Hepatocyte (in vitro differentiated cells): Measurements from ENCODE around the gene MAGI1. TPM values are rescaled to one million over a fixed set of nuclear protein-coding genes. Genes with fewer than 3 reads are reported as not detected.

Experiments
- DNase-seq: peaks from one replicate; pipeline ENCODE4 v3.0.0-alpha.2; 2016; ENCODE audit warnings: low spot score
- H2AFZ ChIP-seq: fragments of 200-600 bp; sonication (generic); 2 replicates; pipeline ENCODE4 v1.6.0; 2016; ENCODE audit warnings: antibody characterized with exemption, mild to moderate bottlenecking
- H3K27ac ChIP-seq: fragments of 200-600 bp; sonication (generic); 2 replicates; pipeline ENCODE4 v1.5.1; 2016; ENCODE audit warnings: mild to moderate bottlenecking
- H3K27me3 ChIP-seq: fragments of 200-600 bp; sonication (generic); 2 replicates; pipeline ENCODE4 v1.6.1; 2016
- H3K36me3 ChIP-seq: fragments of 200-600 bp; sonication (generic); replicated peaks from 2 replicates; pipeline ENCODE4 v1.5.1; 2016; ENCODE audit warnings: low read depth; ENCODE audit not compliant: insufficient read depth
- H3K4me1 ChIP-seq: fragments of 200-600 bp; sonication (generic); 2 replicates; pipeline ENCODE4 v1.5.1; 2016; ENCODE audit warnings: mild to moderate bottlenecking, moderate library complexity; ENCODE audit not compliant: insufficient read depth
- H3K4me2 ChIP-seq: fragments of 200-600 bp; sonication (generic); 2 replicates; pipeline ENCODE4 v1.6.0; 2016
- H3K4me3 ChIP-seq: fragments of 200-600 bp; sonication (generic); 2 replicates; pipeline ENCODE4 v1.5.1; 2016; ENCODE audit warnings: mild to moderate bottlenecking
- H3K79me2 ChIP-seq: fragments of 200-600 bp; sonication (generic); 2 replicates; pipeline ENCODE4 v1.6.0; 2017; ENCODE audit warnings: mild to moderate bottlenecking
- H3K9me2 ChIP-seq: fragments of 200-600 bp; sonication (generic); replicated peaks from 2 replicates; pipeline ENCODE4 v1.6.0; 2017; ENCODE audit warnings: mild to moderate bottlenecking; ENCODE audit not compliant: insufficient read depth
- H3K9me3 ChIP-seq: fragments of 200-600 bp; sonication (generic); 2 replicates; pipeline ENCODE4 v1.5.1; 2016; ENCODE audit warnings: low read depth, mild to moderate bottlenecking
- H4K20me1 ChIP-seq: fragments of 200-600 bp; sonication (generic); 2 replicates; pipeline ENCODE4 v1.6.0; 2016; ENCODE audit warnings: mild to moderate bottlenecking; ENCODE audit not compliant: insufficient read depth, poor library complexity, severe bottlenecking
- CTCF ChIP-seq: fragments of 200-600 bp; sonication (generic); IDR thresholded peaks from 2 replicates; pipeline ENCODE4 v1.5.1; 2016; ENCODE audit warnings: antibody characterized with exemption, mild to moderate bottlenecking; ENCODE audit not compliant: poor library complexity
- EZH2 ChIP-seq: fragments of 200-600 bp; sonication (generic); IDR thresholded peaks from 2 replicates; pipeline ENCODE4 v1.6.1; 2016; ENCODE audit warnings: antibody characterized with exemption, mild to moderate bottlenecking, borderline replicate concordance
- EZH2phosphoT487 ChIP-seq: fragments of 200-600 bp; sonication (generic); IDR thresholded peaks from one replicate; pipeline ENCODE4 v1.6.1; 2018; ENCODE audit warnings: antibody characterized with exemption, mild to moderate bottlenecking, low read depth, moderate library complexity; ENCODE audit not compliant: unreplicated experiment, severe bottlenecking
- WGBS: methylation state at CpG from one replicate; pipeline ENCODE4 v1.1.6; 2016; ENCODE audit warnings: low lambda C conversion rate; ENCODE audit errors: missing lambda C conversion rate; 5-methylcytosine and 5-hydroxymethylcytosine counted together
- polyA plus RNA-seq: library from polyadenylated mRNA; unstranded; fragments of >200 nt; fragmentation: Nextera tagmentation; extraction: Ambion mirVana; gene quantifications from 2 replicates; pipeline ENCODE4 v1.2.1, GENCODE V29; 2016
- total RNA-seq: library from RNA; depleted of rRNA; stranded (reverse); fragments of >200 nt; gene quantifications from 2 replicates; pipeline ENCODE4 v1.2.3, GENCODE V29; 2014

MAGI1 gene
- total and polyA plus RNA-seq, 2 experiments from 2014 or later, result 26.2 to 43.5 TPM

GRCh38 chr3:66039590-66039887 is 821 bp upstream of the MAGI1 start:
- TF ChIP-seq EZH2phosphoT487 (no peak), CTCF (no peak), EZH2 (no peak)
- Histone ChIP-seq H3K79me2 (peaks cover 36% of the 10 kb centered on the region), H3K4me1 (peaks cover 19% of the 10 kb centered on the region), H3K27ac (peak overlapping the region; percentile 96), H4K20me1 (peaks cover 11% of the 10 kb centered on the region), H3K4me2 (peak overlapping the region; percentile 88), H3K27me3 (no peaks in the 10 kb centered on the region), H3K36me3 (no peaks in the 10 kb centered on the region), H2AFZ (peak overlapping the region; percentile 95), H3K9me3 (no peaks in the 10 kb centered on the region), H3K4me3 (peak overlapping the region; percentile 53), H3K9me2 (no peaks in the 10 kb centered on the region)
- 2% methylated on average over 20 of the region's 20 CpGs for WGBS
- DNase-seq, result peak; percentile 68

- Histone ChIP-seq H3K9me3 (no peaks in the 10 kb centered on the region), H2AFZ (peak overlapping the region; percentile 57), H3K27ac (peak overlapping the region; percentile 96), H3K9me2 (no peaks in the 10 kb centered on the region), H3K27me3 (no peaks in the 10 kb centered on the region), H4K20me1 (peaks cover 11% of the 10 kb centered on the region), H3K36me3 (no peaks in the 10 kb centered on the region), H3K4me2 (peak overlapping the region; percentile 83), H3K4me3 (peak overlapping the region; percentile 47), H3K4me1 (peaks cover 19% of the 10 kb centered on the region), H3K79me2 (peaks cover 48% of the 10 kb centered on the region)
- WGBS, result 3% methylated on average over 25 of the region's 25 CpGs
- TF ChIP-seq EZH2, result no peak
- TF ChIP-seq EZH2phosphoT487, result no peak
- no peak for TF ChIP-seq CTCF
- peak; percentile 87 for DNase-seq
These were observed 363 bp downstream of the MAGI1 start for GRCh38 chr3:66038384-66038725.

- Histone ChIP-seq H3K4me3 (peak overlapping the region; percentile 47), H3K9me3 (no peaks in the 10 kb centered on the region), H3K79me2 (peaks cover 52% of the 10 kb centered on the region), H3K4me2 (peak overlapping the region; percentile 83), H2AFZ (peak overlapping the region; percentile 57), H3K4me1 (peaks cover 19% of the 10 kb centered on the region), H3K36me3 (no peaks in the 10 kb centered on the region), H4K20me1 (peaks cover 11% of the 10 kb centered on the region), H3K9me2 (no peaks in the 10 kb centered on the region), H3K27me3 (no peaks in the 10 kb centered on the region), H3K27ac (peak overlapping the region; percentile 96)
- DNase-seq, result peak; percentile 38
- TF ChIP-seq CTCF (no peak), EZH2 (no peak), EZH2phosphoT487 (no peak)
- WGBS, result 2% methylated on average over 27 of the region's 31 CpGs
These were observed 740 bp downstream of the MAGI1 start for GRCh38 chr3:66037986-66038369.
